ENCODE results near the gene INPP5J.

Gene INPP5J

DNA sequence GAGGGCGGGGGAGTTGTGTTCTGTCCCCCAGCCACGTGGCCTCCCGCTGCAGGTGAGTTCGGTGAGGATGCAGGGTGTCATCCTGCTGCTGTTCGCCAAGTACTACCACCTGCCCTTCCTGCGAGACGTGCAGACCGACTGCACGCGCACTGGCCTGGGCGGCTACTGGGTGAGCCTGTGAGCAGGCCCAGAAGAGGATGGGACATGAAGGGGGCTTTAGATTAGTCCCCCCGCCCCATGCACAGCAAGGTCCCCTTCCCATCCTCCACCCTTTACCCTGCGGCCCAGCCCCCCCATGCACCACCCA is 4.1 kb downstream of the INPP5J start:
- no peak for DNase-seq

DNA sequence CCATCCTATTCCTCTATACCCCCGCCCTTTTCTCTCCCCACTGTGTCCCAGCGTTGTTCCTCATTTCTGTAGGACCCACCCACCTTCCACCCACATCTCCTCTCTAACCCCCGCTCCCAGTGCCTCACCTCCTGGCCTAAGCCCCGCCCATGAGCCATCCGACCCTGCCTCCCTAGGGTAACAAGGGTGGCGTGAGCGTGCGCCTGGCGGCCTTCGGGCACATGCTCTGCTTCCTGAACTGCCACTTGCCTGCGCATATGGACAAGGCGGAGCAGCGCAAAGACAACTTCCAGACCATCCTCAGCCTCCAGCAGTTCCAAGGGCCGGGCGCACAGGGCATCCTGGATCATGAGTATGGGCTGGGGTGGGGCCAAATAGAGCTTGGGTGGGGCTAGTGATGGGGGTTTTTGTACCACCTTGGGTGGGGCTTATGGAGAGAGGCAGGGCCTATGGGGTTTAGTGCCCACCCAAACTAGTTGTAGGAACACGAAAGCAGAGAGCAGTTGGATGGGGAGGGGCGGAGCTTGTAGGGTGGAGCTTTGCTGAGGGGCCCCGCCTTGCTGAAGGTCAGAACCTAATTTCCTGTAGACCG is 4.5 kb downstream of the INPP5J start:
- no peak for DNase-seq

- no peak for DNase-seq
Observed at GRCh38 chr22:31128156-31128555, 5.4 kb downstream of the INPP5J start.

- DNase-seq, result no peak
Observed at GRCh38 chr22:31130873-31131272, 8.1 kb downstream of the INPP5J start.

- no peak for DNase-seq
Observed at GRCh38 chr22:31133911-31134310, 11.1 kb downstream of the INPP5J start.

DNA sequence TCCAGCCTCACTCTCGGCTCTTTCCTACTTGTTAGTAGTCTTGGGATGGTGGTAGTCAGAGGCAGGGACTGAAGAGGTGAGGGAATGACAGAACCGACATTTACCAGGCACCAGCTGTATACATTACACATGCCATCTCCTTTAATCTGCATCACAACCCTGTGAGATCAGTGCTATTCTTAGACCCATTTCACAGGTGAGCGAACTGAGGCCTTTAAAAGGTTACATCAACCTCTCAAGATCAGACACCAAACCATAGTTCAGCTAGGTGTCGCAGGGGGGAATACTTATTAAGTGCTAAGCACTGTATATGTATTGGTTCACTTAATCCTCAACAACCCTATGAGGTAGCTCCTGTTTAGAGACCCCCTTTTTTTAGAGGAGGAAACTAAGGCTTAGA is 11.9 kb downstream of the INPP5J start:
- DNase-seq, result no peak

GRCh38 chr22:31135706-31136105 is 12.9 kb downstream of the INPP5J start:
- DNase-seq, result no peak

DNA sequence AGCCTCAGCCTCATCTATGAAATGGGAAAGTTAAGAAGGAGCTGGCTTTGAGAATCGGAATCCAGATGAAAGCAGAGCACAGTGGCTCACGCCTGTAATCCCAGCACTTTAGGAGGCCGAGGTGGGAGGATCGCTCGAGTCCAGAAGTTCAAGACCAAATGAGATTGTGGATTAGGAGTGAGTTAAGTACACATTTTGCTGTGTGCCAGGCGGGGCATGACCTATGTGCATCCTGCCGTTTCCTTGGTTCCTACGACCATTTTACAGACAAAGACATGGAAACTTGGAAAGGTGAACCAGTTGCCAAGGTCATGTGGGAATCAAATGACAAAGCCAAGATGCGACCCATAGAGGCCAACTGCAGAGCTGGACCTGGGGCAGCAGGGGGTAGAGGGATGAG is 13.4 kb downstream of the INPP5J start:
- no peak for DNase-seq

DNA sequence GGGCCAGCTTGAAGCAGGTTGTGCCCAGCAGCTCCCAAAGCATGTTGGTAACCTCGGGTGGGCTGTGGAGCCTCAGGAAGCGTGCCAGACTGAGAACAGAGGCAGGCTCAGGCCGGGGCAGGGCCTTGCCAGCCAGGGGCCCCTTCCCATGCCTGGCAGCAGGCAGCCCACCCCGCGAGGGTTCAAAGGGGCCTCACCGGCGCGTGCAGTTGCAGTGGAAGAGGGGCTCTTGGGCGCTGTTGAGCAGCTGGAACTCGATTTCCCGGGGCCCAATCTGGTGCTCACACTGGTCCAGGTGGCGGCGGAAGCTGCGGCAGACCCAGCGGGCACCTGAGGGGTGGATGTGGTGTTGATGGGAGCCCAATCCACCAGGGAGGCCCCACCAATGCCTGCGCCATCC is 13.9 kb downstream of the INPP5J start:
- DNase-seq, result no peak

- DNase-seq, result no peak
Observed at GRCh38 chr22:31137721-31138120, 15.0 kb downstream of the INPP5J start.

DNA sequence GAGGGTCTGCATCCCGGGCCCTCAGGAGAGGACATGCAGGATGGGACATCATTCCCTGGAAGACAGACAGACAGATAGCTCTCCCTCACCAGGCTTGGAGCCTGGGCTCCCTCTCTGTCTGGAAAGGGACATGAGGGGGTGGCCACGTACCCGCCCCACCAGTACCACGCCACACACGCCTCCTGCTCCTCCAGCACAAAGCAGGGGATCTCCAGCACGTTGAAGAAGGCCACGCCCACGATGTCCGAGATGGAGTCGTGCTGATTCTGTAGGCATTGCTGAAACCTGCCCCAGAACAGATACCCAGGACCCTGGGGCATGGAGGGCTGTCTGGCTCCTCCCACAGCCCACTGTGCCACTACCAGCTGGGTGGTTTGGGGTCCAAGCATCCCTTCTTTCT is 15.4 kb downstream of the INPP5J start:
- DNase-seq, result no peak

- DNase-seq, result no peak
Observed at GRCh38 chr22:31139066-31139465, 16.3 kb downstream of the INPP5J start.

DNA sequence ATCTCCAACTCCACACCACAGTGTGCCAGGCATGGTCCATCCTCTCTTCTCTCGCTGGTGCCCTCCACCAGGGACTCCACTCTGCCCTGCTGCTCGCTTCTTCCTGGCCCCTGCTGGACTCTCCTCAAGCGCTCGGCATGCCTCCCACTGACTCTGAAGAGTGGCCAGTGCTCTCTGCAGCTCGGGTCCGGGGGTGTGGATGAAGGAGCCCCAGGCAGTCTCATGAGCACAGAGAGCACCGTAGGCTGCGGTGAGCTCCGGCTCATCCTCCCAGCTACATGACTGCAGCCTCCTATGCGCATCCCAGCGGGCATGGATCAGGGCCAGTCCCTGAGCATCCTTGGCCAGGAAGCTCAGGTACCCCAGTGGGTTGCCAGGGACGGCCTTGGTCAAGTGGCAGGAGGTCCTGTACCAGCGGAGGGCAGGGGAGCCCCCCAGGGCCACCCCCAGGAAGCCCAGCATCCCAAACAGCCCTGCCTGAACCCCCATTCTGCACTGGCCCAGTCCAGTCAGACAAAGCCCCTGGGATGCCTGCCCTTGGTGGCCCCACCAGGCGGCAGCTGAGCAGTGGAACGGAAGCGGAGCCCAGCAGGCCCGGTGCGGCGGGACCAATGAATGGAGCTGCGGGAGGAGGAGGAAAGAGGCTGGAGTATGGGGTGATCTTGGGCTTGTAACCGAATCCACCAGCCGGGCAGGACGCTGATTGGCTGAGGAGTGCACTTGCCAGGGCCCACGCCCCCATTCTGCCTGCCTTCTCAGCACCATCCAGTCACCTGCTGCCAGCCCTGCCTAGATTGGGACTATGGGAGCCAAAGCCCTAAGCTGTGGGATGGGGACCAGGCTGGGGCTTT is 17.3 kb downstream of the INPP5J start, which contains the start of gene PLA2G3:
PLA2G3 (minus strand) TSS at position 643 of the 851 bp plus-strand sequence; CDS start at position 489, 154 bp downstream.
- DNase-seq, result peak; percentile 93

GRCh38 chr22:31140746-31141145 is 18.0 kb downstream of the INPP5J start:
- no peak for DNase-seq

DNA sequence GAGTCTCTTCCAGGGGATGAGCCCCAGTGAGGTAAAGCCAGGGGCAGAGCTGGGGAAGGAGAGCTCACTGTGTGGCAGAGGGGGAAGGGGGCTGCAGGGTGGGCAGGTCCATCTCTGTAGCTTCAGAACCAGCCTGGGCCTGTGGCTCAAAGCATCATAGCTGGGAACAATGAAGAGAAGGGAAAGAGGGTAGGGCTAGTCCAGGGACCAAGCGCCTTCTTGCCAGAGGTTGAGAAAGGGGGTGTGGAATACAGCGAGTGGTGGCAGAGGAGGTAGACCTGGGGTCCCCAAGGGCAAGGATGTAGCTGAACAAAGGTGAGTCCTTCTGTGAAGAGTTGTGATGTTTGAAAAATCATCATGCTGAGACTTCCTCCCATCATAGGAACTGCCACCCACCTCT is 18.8 kb downstream of the INPP5J start:
- DNase-seq, result no peak

- DNase-seq, result no peak
Observed at GRCh38 chr22:31142285-31142684, 19.5 kb downstream of the INPP5J start.

- DNase-seq, result no peak
Observed at GRCh38 chr22:31143038-31143437, 20.3 kb downstream of the INPP5J start.

DNA sequence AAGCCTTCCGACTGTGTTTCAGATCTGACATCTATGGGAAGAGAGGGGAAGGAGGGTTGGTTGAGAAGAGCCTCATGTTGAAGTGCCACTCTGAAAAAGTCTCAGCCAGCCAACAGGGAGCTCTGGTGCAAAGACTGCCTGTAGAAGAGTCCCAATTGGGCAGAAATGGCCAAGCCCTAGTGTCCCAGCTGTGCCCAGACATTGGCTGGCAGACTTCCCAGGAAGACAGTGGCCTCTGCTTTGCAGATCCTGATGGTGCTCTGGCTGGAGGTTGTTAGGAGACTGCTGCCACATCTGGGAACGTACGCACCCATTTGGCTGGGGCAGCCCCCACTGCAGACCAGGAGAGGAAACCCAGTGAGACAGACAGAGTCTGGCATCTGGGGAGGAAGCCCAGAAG is 20.8 kb downstream of the INPP5J start:
- no peak for DNase-seq

GRCh38 chr22:31144223-31144622 is 21.5 kb downstream of the INPP5J start:
- DNase-seq, result no peak

DNA sequence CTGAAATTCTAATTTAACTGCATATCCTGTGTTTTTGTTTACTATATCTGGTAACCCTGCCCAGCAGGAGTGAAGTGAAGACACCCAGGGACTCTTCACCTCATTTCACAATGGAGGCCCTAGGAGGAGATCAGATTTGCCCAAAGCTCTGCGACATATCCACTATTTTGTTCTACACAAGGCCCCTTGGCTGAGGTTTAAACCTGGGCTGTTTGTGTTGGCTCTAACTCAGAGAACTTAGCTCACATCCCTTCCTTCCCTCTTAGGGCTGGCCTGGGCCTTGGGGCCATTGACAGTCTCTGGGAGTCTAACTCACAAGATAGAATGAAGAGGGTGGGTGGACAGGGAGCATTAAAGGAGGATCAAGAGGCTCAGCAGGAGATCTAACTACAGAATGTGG is 25.7 kb downstream of the INPP5J start:
- DNase-seq, result no peak

GRCh38 chr22:31148953-31149627 is 26.3 kb downstream of the INPP5J start:
- peak; percentile 30 for DNase-seq

DNA sequence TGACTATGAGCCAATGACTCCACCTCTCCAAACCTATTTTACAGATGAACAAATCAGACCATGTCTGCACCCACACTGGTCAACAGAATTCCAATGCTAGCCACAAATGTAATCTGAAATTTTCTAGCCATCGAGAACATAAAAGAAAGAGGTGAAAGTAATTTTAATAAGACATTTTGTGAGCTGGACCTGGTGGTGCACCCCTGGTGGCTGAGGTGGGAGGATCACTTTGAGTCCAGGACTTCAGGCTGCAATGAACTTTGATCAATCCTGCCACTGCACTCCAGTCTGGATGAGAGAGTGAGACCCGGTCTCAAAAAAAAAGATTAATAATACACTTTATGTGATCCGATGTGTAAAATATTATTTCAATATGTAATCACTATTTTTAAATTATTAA is 27.8 kb downstream of the INPP5J start:
- no peak for DNase-seq

GRCh38 chr22:31151872-31152271 is 29.1 kb downstream of the INPP5J start:
- DNase-seq, result no peak

DNA sequence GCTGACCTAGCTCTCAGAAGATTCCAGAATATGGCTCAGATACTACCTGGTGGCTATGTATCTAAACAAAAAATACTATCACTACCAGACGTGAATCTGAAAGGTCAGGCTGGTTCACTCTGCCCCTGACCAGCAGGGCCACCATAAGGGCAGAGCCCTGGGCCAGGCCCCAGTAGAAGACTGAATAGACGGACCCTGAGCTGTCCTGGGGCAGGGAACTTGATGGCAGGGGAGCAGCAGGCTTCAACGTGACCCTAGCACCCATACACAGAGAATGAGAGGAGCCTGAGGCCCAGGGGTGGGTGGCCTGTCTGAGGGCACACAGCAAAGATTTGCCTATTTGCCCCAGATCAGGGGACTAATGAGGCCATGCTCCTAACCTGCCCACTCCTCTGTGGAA is 30.6 kb downstream of the INPP5J start:
- DNase-seq, result no peak

Data from NCI-H1436 treated with DMSO at 0.1 percent for 48 hours (cell line).